Hematopoietic multipotent progenitor cell treated with erythropoietin and hydrocortisone succinate and interleukin-3 and kit ligand, for 8 days (in vitro differentiated cells): ENCODE data around the gene PLA2G4F.

ENCODE experiments used
- DNase-seq: peaks from one replicate; pipeline ENCODE4 v3.0.0-alpha.2; 2015

Gene PLA2G4F, protein sequence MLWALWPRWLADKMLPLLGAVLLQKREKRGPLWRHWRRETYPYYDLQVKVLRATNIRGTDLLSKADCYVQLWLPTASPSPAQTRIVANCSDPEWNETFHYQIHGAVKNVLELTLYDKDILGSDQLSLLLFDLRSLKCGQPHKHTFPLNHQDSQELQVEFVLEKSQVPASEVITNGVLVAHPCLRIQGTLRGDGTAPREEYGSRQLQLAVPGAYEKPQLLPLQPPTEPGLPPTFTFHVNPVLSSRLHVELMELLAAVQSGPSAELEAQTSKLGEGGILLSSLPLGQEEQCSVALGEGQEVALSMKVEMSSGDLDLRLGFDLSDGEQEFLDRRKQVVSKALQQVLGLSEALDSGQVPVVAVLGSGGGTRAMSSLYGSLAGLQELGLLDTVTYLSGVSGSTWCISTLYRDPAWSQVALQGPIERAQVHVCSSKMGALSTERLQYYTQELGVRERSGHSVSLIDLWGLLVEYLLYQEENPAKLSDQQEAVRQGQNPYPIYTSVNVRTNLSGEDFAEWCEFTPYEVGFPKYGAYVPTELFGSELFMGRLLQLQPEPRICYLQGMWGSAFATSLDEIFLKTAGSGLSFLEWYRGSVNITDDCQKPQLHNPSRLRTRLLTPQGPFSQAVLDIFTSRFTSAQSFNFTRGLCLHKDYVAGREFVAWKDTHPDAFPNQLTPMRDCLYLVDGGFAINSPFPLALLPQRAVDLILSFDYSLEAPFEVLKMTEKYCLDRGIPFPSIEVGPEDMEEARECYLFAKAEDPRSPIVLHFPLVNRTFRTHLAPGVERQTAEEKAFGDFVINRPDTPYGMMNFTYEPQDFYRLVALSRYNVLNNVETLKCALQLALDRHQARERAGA

DNA sequence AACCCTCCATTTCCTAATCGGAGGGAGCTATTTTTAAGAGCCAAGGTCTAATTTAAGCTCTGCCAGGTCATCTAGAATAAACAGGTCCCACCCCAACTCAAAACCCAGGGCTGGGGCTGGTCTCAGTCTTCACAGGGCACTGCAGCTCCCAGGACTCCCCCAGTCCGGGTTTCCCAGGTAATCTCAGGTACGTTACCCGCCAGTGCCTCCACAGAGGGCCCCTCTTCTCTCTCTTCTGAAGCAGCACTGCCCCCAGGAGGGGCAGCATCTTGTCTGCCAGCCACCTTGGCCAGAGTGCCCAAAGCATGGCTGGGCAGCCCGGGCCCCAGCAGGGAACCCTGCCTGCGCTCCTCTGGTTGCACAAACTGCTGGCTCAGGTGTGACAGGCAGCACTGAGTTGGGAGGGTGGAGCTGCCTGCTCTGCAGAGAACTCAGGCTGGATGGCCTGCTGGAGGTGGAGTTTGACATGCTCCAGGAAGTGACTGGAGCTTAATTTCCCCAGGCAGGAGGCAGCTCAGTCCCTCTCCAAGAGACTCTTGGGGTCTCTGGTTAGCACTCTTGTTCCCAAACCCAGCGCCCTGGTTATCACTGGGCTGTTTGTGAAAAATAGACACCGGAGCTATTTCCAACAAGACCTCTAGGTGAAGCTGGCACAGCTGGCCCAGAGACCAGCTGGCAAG is at the start of gene PLA2G4F:
PLA2G4F (minus strand) TSS at position 394 of the 680 bp plus-strand sequence; CDS start at position 307, 87 bp downstream.
- DNase-seq: no peak

DNA sequence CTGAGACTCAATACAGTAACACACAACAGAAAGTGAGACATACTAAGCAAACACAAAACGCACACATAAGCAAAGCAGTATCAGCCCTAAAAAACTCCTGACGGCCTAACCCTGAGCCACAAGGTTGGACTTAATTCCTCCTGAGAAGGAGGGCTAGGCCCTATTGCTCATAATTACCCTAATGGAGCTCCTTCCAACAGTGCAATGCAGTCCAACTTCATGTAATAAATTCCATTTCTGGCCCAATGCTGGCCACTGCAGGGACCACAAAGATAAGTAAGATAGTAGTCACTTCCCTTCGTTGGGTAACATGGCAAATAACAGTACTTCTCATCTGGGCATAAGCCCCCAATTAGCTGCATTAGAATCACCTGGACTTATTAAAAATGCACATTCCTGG is 47.5 kb upstream of the PLA2G4F start:
- DNase-seq: peak; percentile 6

DNA sequence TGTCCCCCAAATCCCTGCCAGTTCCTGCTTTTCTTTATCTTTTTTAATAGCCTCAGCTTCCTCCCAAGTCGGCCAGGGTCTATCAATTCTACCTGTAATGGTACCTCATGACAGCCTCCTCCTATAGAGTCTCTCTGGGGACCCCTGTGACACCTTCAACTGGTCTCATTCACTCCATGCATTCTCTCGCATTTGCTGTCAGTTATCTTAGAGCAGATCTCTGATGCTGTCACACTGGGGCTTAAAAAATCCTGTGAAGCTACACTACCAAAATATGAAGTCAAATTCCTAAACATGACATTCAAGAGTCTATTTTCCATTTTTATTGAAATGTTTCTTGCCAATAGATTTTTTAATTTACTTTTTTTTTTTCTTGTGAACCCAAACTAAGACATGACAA is 46.2 kb upstream of the PLA2G4F start:
- no peak for DNase-seq

DNA sequence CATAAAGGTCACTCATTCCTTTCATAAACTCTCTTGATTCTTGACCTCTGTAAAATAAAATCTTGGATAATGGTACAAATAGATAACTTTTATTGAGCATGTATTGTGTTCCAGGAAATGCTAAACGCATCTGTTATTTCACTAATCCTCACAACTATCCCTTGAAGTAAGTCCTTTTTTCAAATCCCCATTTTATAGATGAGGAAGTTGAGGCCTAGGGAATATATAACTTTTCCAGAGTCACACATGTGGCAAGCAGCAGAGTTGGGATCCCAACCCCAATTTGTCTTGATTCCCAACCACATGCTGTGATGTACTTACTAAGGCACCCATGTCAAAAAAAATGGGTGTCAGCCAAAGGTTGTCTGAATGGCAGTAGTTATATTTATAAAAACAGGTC is 45.4 kb upstream of the PLA2G4F start:
- no peak for DNase-seq

DNA sequence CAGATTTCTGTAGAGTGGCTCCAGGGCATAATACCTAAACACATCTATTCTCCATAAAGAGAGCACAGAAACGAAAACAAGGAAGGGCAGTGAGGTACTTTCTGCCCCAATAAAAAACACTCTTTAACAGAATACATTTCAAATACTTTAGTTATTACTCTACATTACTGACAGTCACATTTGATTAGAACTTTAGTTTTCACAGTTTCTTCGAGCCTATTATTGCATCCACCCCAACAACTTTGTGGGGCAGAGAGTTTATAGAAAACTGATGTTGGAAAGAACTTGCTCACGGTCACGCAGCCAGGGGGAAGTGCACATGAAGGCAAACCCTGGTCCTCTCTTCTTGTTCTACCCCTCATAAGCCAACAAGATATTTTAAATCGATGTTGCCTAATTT is 42.7 kb upstream of the PLA2G4F start:
- DNase-seq: no peak

DNA sequence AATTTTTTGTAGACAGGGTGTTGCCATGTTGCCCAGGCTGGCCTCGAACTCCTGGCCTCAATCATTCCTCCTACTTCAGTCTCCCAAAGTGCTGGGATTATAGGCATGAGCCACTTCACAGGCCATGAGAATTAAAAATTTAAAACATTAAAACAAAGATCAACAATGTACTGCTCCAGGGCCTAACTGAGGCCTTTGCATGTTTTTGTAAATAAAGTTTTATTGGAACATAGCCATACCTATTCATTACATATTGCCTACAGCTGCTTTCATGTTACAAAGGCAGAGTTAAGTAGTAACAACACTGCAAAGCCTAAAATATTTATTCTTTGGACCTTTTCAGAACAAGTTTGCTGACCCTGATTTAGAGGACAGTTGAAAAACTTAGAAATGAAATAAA is 42.1 kb upstream of the PLA2G4F start:
- DNase-seq: no peak

DNA sequence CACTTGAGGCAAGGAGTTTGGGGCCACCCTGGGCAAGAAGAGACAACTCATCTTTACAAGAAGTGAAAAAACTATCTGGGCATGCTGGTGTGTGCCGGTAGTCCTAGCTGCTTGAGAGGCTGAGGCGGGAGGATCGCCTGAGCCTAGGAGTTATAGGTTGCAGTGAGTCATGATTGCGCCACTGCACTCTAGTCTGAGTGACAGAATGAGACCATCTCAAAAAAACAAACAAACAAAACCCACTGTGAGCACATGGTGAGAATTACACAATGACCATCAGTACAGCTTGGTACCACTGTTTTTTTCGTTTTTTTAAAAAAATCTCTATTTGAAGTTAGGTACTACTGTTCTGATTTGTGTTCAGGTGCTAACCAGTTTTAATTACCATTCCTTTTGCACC is 38.1 kb upstream of the PLA2G4F start:
- DNase-seq: no peak

DNA sequence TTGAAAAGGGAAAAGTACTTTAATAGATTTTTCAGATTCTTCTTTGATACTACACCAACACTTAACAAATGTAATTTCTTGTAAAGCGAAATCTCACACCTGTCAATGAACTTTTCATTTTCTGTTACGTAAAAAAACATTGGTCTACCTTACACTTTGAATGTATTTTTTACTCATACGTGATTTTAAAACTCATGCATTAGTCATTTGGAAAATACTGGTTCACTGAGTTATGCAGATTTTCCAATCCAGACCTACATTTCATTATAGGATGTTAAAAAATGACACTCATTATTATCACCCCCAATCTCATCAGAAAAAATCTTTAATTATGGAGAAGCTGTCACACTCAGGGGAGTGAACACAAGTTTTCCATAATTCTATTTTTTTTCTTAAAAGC is 36.9 kb upstream of the PLA2G4F start:
- DNase-seq: no peak

DNA sequence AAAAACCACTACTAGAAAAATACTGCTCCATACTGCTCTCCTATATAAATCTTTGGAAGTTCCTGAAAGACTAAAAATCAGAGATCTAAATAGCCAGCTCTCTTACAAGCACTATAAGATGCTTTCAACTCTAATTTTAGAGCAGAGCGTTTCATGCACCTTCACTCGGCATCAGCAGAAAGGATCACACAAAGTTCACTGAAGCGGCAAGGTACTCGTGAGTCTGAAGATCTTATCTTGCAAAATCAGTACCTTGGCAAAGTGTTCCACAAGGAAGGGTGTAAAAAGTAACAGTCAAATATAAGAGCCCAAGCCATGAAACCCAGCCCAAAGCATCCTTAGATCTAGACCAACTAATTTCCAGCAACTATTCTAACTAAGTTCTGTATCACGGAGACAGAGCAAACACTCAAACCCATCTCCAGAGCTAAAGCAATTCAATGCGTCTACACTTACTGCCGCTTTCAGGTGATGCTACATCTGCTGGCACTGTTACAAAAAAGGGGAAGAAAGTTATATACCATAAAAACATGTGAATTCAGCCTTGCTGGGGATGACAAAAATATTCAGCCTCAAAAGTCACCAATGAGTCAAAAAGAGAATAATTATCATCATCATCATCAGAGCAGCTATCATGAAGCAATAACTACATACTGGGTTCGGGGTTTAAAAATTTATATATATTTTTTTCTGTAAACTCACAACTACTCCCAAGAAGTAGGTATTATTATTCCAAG is 35.3 kb upstream of the PLA2G4F start:
- no peak for DNase-seq

DNA sequence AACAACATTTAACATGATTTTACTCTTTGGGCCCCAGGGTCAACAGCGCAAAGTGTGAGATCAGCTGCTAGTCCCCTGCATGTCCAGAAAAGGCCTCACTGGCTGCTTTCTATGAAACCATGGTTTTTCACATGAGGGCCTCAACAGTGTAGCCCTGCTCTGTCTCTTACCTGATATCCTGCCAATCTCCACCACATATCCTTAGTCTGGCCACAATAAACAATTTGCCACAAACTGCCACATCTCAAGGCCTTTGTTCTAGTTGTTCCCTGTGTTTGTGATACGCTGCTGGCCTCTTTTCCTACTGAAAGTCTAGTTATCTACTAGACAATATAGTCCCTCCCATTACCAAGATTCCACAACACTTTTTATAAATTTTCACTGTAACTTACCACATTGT is 33.9 kb upstream of the PLA2G4F start:
- no peak for DNase-seq

DNA sequence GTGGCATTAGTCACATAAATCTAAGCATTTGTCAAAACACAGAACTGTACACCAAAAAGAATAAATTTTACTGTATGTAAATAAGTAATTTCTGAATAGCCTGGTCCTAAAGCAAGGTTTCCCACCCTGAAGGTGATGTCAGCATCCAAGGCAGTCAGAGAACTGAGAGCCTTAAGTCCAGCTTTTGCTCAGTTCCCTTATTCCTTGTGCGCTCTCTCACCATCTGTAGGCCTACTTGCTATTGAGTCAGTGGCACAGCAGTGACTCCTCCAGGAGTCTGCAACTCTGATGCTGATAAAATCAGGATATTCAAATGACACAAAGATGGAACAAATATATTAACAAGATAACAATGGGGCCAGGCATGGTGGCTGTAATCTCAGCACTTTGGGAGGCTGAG is 29.4 kb upstream of the PLA2G4F start:
- no peak for DNase-seq

DNA sequence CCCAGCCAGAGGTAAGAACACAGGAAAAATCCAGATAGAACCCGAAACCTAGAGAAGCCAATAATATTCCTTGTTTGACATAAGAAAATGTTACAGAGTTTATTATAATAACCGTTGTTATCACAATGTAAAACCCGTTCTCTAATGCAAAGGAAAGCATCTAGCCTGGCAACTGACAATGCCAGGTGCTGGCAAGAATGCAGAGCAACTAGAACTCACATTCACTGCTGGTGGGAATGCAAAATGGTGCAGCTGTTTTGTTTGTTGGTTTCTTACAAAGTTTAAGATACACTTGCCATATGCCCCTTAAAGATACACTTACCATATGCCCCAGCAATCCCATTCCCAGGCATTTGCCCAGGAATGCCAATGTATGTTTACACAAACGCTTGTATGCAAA is 28.3 kb upstream of the PLA2G4F start:
- no peak for DNase-seq

DNA sequence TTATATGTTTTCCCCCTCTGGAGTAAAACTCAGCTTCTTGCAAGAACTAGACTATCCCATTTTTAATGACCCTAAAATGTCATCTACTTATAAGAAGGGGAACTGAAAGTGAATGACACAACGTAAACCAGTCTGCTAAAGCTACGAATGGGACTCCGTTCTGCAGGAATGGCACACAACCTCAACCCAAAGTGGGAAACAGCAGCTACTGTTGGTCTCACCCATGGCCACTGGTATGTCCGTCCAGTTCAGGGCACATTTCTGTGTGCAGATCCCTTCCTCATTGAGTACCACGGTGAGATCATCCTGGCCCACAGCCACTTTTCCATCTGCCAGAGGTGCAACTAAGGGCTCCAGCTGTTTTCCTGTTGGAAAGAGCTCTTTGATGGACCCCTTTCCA is 27.9 kb upstream of the PLA2G4F start:
- DNase-seq: no peak

DNA sequence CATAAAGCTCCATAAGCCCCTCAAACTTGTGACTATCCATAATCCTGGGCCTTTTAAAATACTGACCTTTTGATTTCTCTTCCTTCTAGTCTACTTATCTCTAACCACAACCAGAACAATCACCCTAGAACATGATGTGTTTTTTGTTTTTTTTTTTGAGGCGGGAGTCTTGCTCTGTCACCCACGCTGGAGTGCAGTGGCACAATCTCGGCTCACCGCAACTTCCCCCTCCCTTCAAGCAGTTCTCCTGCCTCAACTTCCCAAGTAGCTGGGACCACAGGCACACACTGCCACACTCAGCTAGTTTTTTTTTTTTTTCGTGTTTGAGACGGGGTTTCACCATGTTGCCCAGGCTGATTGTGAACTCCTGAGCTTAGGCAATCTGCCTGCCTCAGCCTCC is 26.5 kb upstream of the PLA2G4F start:
- DNase-seq: no peak

DNA sequence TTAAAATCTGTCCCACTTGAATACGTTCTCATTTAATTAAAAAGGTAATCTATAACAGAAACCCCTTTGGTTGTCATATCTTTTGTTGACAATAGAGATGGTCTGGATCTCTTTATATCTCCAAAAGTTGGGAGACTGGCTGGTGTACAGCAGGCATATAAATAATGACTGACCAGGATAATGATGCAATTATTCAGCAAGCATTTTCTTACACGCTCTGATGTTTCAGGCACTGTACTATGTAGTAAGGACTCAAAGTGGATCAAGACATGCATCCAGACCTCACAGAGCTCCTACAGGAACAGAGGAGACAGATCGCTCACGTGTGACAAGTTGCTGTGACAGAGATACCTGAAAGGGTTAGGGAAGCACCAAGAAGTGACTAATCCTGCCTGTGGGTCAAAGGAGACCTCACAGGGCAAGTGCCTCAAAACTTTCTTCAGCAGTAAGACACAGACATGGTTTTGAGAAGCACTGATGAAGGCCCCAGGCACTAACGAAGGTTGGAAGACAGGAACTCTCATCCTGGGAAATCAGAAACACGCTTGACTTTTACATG is 26.0 kb upstream of the PLA2G4F start:
- DNase-seq: no peak

DNA sequence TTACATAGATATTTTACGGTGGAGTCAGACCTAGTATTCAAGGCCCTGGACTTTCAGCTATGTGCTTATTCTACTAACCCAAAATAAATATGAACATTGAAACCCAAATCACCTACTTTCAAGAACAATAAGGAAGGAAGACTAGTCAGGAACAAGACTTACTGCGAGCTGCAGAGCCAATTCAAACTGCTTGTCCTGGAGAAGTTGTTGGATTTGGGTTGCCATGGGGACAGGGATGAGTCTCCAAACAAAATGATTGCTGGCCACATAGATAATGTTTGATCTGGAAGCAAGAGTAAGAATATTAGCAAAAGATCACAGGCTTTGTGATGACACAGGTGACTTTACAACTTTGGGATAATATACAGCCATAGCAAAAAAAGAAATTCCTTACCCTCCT is 21.6 kb upstream of the PLA2G4F start:
- DNase-seq: no peak

DNA sequence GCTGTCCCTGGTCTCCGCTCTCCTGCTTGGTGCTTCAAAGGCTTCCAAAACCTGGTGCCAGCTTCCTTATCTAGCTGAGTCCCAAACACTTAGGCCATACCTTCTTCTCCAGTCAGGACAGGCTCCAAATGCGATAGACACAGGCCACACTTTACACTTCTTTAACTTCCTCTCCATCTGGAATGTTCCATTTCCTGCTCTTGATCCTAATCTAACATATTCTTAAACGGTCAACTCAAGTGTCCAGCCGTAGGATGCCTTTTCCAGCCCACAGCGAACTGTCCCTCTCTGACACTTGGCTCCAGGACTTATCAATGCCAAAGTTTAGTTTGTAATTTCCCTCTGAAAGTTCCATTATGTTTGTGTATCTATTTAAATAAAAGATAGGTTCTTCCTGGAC is 19.2 kb upstream of the PLA2G4F start:
- no peak for DNase-seq

DNA sequence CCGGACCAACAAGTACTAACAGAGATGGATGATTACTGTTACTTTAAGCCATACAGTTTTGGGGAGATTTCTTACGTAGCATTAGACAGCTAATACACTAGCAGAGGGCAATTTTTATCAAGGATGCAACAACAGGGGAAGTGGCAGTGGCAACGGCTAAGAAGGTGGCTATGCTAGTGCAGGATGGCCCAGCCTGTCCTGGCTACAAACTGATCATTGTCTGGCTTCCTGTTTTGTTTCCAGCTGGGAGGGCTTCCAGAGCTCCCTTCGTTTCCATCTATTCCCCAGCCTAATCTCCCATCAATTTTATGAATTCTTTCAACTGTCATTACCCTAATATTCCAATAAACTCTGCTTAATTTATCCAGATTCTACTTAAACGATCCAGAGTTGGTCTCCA is 16.0 kb upstream of the PLA2G4F start:
- no peak for DNase-seq

DNA sequence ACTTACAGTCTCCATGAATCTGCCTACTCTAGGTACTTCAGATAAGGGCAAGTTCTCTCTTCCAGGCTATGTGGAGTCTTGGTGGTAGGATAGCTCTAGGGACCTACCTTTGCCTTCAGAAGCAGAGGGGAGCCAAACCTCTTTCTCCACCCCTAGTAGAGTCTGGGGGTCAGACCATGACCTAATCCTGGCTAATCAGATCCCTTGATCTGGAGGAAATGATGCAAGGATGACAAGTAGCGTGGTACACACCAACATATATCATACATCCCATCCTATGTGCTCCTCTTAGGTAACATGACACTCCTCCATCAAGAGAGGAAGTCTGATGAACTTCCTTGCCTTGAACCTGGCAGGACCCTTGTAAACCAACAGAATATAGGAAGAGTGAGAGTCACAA is 15.4 kb upstream of the PLA2G4F start:
- no peak for DNase-seq

DNA sequence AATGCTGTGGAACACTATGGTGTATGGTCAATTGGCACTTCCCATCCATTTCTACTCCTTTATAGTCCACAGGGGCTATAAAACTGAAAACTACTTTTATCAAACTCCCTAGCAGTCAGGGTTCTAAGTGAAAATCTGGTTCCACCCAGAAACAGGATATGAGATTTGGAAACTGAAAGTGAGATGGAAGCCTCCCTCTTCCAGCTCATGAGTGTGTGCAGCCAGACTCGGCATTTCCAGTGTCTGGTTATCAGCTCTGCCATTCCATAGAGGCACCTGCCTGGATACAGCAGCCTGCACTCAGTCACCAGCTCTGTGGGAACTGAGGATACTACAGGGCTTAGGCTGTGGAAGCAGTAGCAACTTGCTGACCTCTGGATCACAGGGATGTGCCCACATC is 14.7 kb upstream of the PLA2G4F start:
- DNase-seq: no peak

DNA sequence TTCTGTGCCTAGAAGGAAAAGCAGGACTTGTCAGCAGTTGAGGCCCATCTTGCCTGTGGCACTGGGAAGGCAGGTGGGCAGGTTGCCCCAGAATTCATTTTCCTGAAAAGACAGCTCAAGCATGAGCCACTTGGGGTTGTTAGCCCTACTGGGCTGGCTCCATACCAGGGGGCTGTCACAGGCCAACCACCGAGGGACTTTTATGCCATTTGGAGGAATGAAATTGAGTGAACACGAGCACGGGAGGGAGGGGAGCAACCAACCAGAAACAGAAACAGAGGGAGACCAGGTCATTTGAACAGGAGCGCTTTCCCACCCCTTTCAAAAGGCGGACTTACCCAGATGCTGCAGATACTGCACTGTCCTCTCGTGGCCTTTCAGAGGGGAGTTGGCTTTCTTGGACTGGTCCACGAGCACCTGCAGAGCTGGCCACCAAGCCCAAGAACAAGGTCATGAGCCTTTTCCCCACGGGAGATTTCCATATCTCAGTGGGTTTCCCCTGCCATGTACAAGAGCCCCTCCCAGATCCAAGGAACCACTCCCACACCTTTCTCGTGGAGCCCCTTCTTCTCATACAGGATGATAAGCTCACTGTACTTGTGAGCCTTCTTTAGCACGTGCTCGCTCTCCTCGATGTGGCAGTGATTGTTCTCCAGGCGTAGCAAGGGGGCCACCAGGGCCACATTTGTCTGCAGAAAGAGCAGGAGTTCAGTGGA is 9.9 kb upstream of the PLA2G4F start:
- no peak for DNase-seq

DNA sequence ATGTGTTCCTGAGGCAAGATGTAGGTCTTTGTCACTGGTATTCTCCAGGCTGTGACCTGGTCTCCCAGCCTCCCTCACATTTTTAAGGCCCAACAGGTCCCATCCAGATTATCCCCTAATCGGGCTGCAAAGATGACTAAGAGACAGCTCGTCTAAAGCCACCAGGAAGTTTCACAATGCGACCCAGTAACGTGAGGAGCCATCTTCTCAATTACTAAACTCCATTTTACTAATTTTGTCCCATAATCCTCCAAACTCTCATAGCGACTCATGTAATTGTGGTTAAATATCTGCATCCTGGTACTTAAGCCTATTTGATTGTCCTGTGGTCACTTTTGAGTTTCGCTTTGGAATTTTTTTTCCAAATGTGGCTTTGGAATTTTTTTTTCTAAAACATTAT is 8.7 kb upstream of the PLA2G4F start:
- no peak for DNase-seq
